Osteocyte (in vitro differentiated cells): Measurements from ENCODE around the gene DDOST. TPM values are rescaled to one million over a fixed set of nuclear protein-coding genes. Genes with fewer than 3 reads are reported as not detected.

ENCODE experiments used
- DNase-seq: peaks from one replicate; pipeline ENCODE4 v3.0.0; 2021; ENCODE audit warnings: mixed read lengths; ENCODE audit not compliant: unreplicated experiment; ENCODE audit errors: extremely low spot score
- H3K27ac Mint-ChIP-seq: one replicate; pipeline ENCODE4 v1.8.0; 2021; ENCODE audit warnings: mild to moderate bottlenecking, mixed read lengths; ENCODE audit not compliant: unreplicated experiment
- H3K27me3 Mint-ChIP-seq: one replicate; pipeline ENCODE4 v1.8.0; 2021; ENCODE audit warnings: mixed read lengths; ENCODE audit not compliant: unreplicated experiment
- H3K36me3 Mint-ChIP-seq: one replicate; pipeline ENCODE4 v1.8.0; 2021; ENCODE audit warnings: mixed read lengths; ENCODE audit not compliant: unreplicated experiment
- H3K4me1 Mint-ChIP-seq: one replicate; pipeline ENCODE4 v1.8.0; 2021; ENCODE audit warnings: mixed read lengths; ENCODE audit not compliant: unreplicated experiment
- H3K4me3 Mint-ChIP-seq: one replicate; pipeline ENCODE4 v1.8.0; 2021; ENCODE audit warnings: mild to moderate bottlenecking, moderate library complexity, mixed read lengths; ENCODE audit not compliant: unreplicated experiment
- H3K9me3 Mint-ChIP-seq: one replicate; pipeline ENCODE4 v1.8.0; 2021; ENCODE audit warnings: mixed read lengths; ENCODE audit not compliant: unreplicated experiment
- CTCF ChIP-seq: fragments of 200-600 bp; sonication (generic); IDR thresholded peaks from 2 replicates; pipeline ENCODE4 v1.5.0; 2021; ENCODE audit warnings: antibody characterized with exemption, mild to moderate bottlenecking, moderate library complexity
- total RNA-seq: library from RNA; stranded (reverse); gene quantifications from 2 replicates; pipeline ENCODE4 v1.2.1, GENCODE V29; 2021

DDOST gene
- total RNA-seq, 1 donor from 2014 or later: 267 TPM

GRCh38 chr1:20643080-20643479 lies 18.1 kb downstream of the DDOST start:
- Mint-ChIP-seq H3K4me3 (no peak overlapping the region), H3K27ac (no peak overlapping the region), H3K36me3 (peaks cover 43% of the 10 kb centered on the region), H3K4me1 (no peaks in the 10 kb centered on the region), H3K27me3 (no peaks in the 10 kb centered on the region), H3K9me3 (no peaks in the 10 kb centered on the region)
- no peak for TF ChIP-seq CTCF
- DNase-seq: no peak

- Mint-ChIP-seq H3K27ac (no peak overlapping the region), H3K27me3 (no peaks in the 10 kb centered on the region), H3K36me3 (peaks cover 48% of the 10 kb centered on the region), H3K9me3 (no peaks in the 10 kb centered on the region), H3K4me1 (no peaks in the 10 kb centered on the region), H3K4me3 (no peak overlapping the region)
- no peak for DNase-seq
- no peak for TF ChIP-seq CTCF
Observed at GRCh38 chr1:20641975-20642374, 19.2 kb downstream of the DDOST start.

- H3K9me3 Mint-ChIP-seq: no peaks in the 10 kb centered on the region
- H3K4me3 Mint-ChIP-seq: no peak overlapping the region
- no peak for DNase-seq
- no peak overlapping the region for H3K27ac Mint-ChIP-seq
- peaks cover under 1% of the 10 kb centered on the region for H3K4me1 Mint-ChIP-seq
- no peaks in the 10 kb centered on the region for H3K27me3 Mint-ChIP-seq
- peak; percentile 82 for TF ChIP-seq CTCF
- H3K36me3 Mint-ChIP-seq: peaks cover 48% of the 10 kb centered on the region
Observed at GRCh38 chr1:20640183-20640597, 21.0 kb downstream of the DDOST start.

- no peak for TF ChIP-seq CTCF
- Mint-ChIP-seq H3K4me3 (no peak overlapping the region), H3K9me3 (no peaks in the 10 kb centered on the region), H3K27me3 (no peaks in the 10 kb centered on the region), H3K27ac (no peak overlapping the region), H3K36me3 (peaks cover 30% of the 10 kb centered on the region), H3K4me1 (peaks cover 25% of the 10 kb centered on the region)
- no peak for DNase-seq
Observed at GRCh38 chr1:20636785-20637347, 24.3 kb downstream of the DDOST start.

- H3K4me3 Mint-ChIP-seq: peak overlapping the region; percentile 83
- peak overlapping the region; percentile 74 for H3K27ac Mint-ChIP-seq
- H3K27me3 Mint-ChIP-seq: no peaks in the 10 kb centered on the region
- TF ChIP-seq CTCF: no peak
- no peak for DNase-seq
- peaks cover 25% of the 10 kb centered on the region for H3K4me1 Mint-ChIP-seq
- H3K36me3 Mint-ChIP-seq: peaks cover 17% of the 10 kb centered on the region
- H3K9me3 Mint-ChIP-seq: no peaks in the 10 kb centered on the region
Observed at GRCh38 chr1:20634594-20635084, 26.5 kb downstream of the DDOST start.
